Heart left ventricle (tissue), 16 donors: ENCODE measurements around the gene NDST1. TPM values are rescaled to one million over a fixed set of nuclear protein-coding genes. Genes with fewer than 3 reads are reported as not detected.

Experiments used
- ATAC-seq, 4 donors: fragments of 200-7000 bp; cut with Tn5 transposase; one replicate each; pipeline ENCODE4 v1.9.1; 2020 to 2022; ENCODE audit warnings: moderate library complexity in 4 of 4, mild to moderate bottlenecking in 3 of 4, moderate number of reproducible peaks in 1 of 4
- DNase-seq, 5 donors: peaks; one replicate each; pipeline ENCODE4 v3.0.0-alpha.2; 2020
- H3K27ac ChIP-seq, 12 donors: fragments of 200-600 bp; sonication (generic) in 4 of 12; one replicate each; pipeline versions ENCODE4 v1.5.0 to v1.8.0; 2016 to 2022; ENCODE audit warnings: mild to moderate bottlenecking in 2 of 12
- H3K27me3 ChIP-seq, 9 donors: fragments of 200-600 bp; sonication (generic) in 2 of 9; one replicate each; pipeline versions ENCODE4 v1.5.1 to v1.8.0; 2016 to 2022; ENCODE audit warnings: mild to moderate bottlenecking in 3 of 9
- H3K36me3 ChIP-seq, 9 donors: fragments of 200-600 bp; sonication (generic) in 2 of 9; one replicate each; pipeline versions ENCODE4 v1.5.0 to v1.8.0; 2018 to 2022; ENCODE audit warnings: mild to moderate bottlenecking in 2 of 9
- H3K4me1 ChIP-seq, 12 donors: fragments of 200-600 bp; sonication (generic) in 4 of 12; one replicate each; pipeline versions ENCODE4 v1.5.0 to v1.8.0; 2016 to 2022; ENCODE audit warnings: mild to moderate bottlenecking in 3 of 12
- H3K4me3 ChIP-seq, 12 donors: fragments of 200-600 bp; sonication (generic) in 4 of 12; one replicate each; pipeline versions ENCODE4 v1.5.0 to v1.8.0; 2017 to 2022; ENCODE audit warnings: mild to moderate bottlenecking in 9 of 12, moderate library complexity in 4 of 12
- H3K9me3 ChIP-seq, 12 donors: fragments of 200-600 bp; sonication (generic) in 4 of 12; one replicate each; pipeline versions ENCODE4 v1.5.0 to v1.8.0; 2016 to 2022; ENCODE audit warnings: mild to moderate bottlenecking in 1 of 12
- CTCF ChIP-seq, 12 donors: fragments of 200-600 bp; sonication (generic) in 4 of 12; IDR thresholded peaks; one replicate each; pipeline versions ENCODE4 v1.5.0 to v1.8.0; 2018 to 2022; ENCODE audit warnings: antibody characterized with exemption in 12 of 12, mild to moderate bottlenecking in 5 of 12
- POLR2A ChIP-seq, 2 donors: fragments of 450-650 bp; IDR thresholded peaks; one replicate each; pipeline ENCODE4 v1.6.1; 2017; ENCODE audit warnings: antibody characterized with exemption in 2 of 2, mild to moderate bottlenecking in 2 of 2, moderate library complexity in 2 of 2
- WGBS, 4 donors: extraction: QIAGEN DNeasy Blood & Tissue Kit in 2 of 4; methylation state at CpG; one replicate each; pipeline versions ENCODE4 v1.1.5 to v1.1.7; 2013 to 2018; 5-methylcytosine and 5-hydroxymethylcytosine counted together
- intact Hi-C, 10 donors: fragments of 100-400 bp; cut with DNase I; formaldehyde crosslinking; loops; one replicate each; pipeline versions ENCODE4 v1.11.1 to v1.14.2; 2022
- polyA plus RNA-seq, 2 donors: library from polyadenylated mRNA; stranded (reverse); fragments of 200-250 nt; gene quantifications; one replicate each; pipeline ENCODE4 v1.2.3, GENCODE V29; 2013
- total RNA-seq, 9 donors: library from RNA; depleted of rRNA in 2 of 9; stranded (reverse); fragments of >200 nt in 2 of 9; fragmentation: NEBNext Ultra II Directional in 3 of 9; extraction: Animal tissue kit (Norgen Biotek cat#: 25700) in 3 of 9; gene quantifications; one replicate each; pipeline versions ENCODE4 v1.1.0 to v1.2.4, GENCODE V29; 2016 to 2023
- donor health status: ischemic (EF 13 %, LVEDD 7.1; RV severe dilation, severe dysfunction).
- donor health status: healthy with polysubstance abuse.
- donor health status: DM: no; HTN: yes; CAD: no.
- donor health status: DM: no; HTN: no; CAD: no.
- donor health status: ischemic (EF 25% LVEDD 6.9; RV normal size, moderate dysfunction).
- donor health status: ischemic (EF 25% LVEDD 5.7; RV mildly dilated, moderate dysfunction).
- donor health status: healthy.
- donor health status: DM: yes; HTN: yes; CAD: no.
- donor health status: ischemic (EF 35%, LVEDD 5.7; RV mildly dilated, moderate dysfunction).
- donor health status: nonischemic (EF 11% LVEDD 7.7; RV severe dilation, severe dysfunction).
- donor health status: DM: yes; HTN: yes; CAD: no.
- donor health status: PGD.
- donor health status: ischemic (EF 29% LVEDD 5.4; RV normal size, mild dysfunction).
- donor health status: nonischemic (EF 23%, LVEDD 6.1; RV moderate dilation, normal function).

NDST1 gene
- total and polyA plus RNA-seq, 11 donors = 32.1 to 156 (median 68.5) TPM

GRCh38 chr5:150573867-150574817 lies 66.2 kb downstream of the NDST1 start:
- Histone ChIP-seq H3K27me3 (no peaks in the 10 kb centered on the region), H3K4me1 (peaks cover 0 to 5% (median 0%) of the 10 kb centered on the region in 12 donors), H3K4me3 (no peak overlapping the region), H3K36me3 (no peaks in the 10 kb centered on the region), H3K9me3 (no peaks in the 10 kb centered on the region), H3K27ac (no peak overlapping the region)
- whole genome bisulfite sequencing, 4 donors = 88 to 89% (median 88%) methylated on average over 18 of the region's 18 CpGs
- DNase-seq = peak in 1 of 5 donors; percentile 46
- no peak for ATAC-seq
- intact Hi-C loops = no loop called here
- TF ChIP-seq CTCF (IDR thresholded peaks at IDR 0.05) (peak in 1 of 12 donors; percentile 9), POLR2A (IDR thresholded peaks at IDR 0.05) (no peak)

- no peak overlapping the region for H3K4me3 ChIP-seq
- H3K9me3 ChIP-seq = no peaks in the 10 kb centered on the region
- peak in 1 of 5 donors; percentile 40 for DNase-seq
- no peak overlapping the region for H3K27ac ChIP-seq
- H3K4me1 ChIP-seq = peaks cover 0 to 5% (median 0%) of the 10 kb centered on the region in 12 donors
- WGBS, 4 donors = 90 to 94% (median 92%) methylated on average over 5 to 15 of the region's 15 CpGs
- intact Hi-C loops = no loop called here
- no peaks in the 10 kb centered on the region for H3K27me3 ChIP-seq
- TF ChIP-seq POLR2A (IDR thresholded peaks at IDR 0.05) = no peak
- ATAC-seq = no peak
- H3K36me3 ChIP-seq = no peaks in the 10 kb centered on the region
Measured at GRCh38 chr5:150574818-150575547, 67.1 kb downstream of the NDST1 start.

- H3K9me3 ChIP-seq = no peaks in the 10 kb centered on the region
- TF ChIP-seq POLR2A (IDR thresholded peaks at IDR 0.05) = no peak
- no peak for TF ChIP-seq CTCF (IDR thresholded peaks at IDR 0.05)
- ATAC-seq (no peak), DNase-seq (peak in 2 of 5 donors; percentile 27 to 34)
- H3K27me3 ChIP-seq = no peaks in the 10 kb centered on the region
- H3K27ac ChIP-seq = no peak overlapping the region
- intact Hi-C loops = no loop called here
- H3K36me3 ChIP-seq = no peaks in the 10 kb centered on the region
- no peak overlapping the region for H3K4me3 ChIP-seq
- peaks cover 0 to 5% (median 0%) of the 10 kb centered on the region in 12 donors for H3K4me1 ChIP-seq
- WGBS, 4 donors = 88 to 96% (median 93%) methylated on average over 10 to 11 of the region's 11 CpGs
Measured at GRCh38 chr5:150575745-150576448, 68.0 kb downstream of the NDST1 start.

- Histone ChIP-seq H3K36me3 (no peaks in the 10 kb centered on the region), H3K27me3 (no peaks in the 10 kb centered on the region), H3K4me3 (no peak overlapping the region), H3K27ac (no peak overlapping the region), H3K9me3 (no peaks in the 10 kb centered on the region), H3K4me1 (peaks cover 0 to 5% (median 0%) of the 10 kb centered on the region in 12 donors)
- ATAC-seq (no peak), DNase-seq (peak in 1 of 5 donors; percentile 33)
- no peak for TF ChIP-seq POLR2A (IDR thresholded peaks at IDR 0.05)
- no peak for TF ChIP-seq CTCF (IDR thresholded peaks at IDR 0.05)
- WGBS, 4 donors = 88 to 98% (median 96%) methylated on average over 5 to 7 of the region's 7 CpGs
- intact Hi-C loops = no loop called here
Measured at GRCh38 chr5:150576449-150576949, 68.6 kb downstream of the NDST1 start.
